IMR-90 (cell line): Measurements from ENCODE around the gene ENAM. TPM values are rescaled to one million over a fixed set of nuclear protein-coding genes. Genes with fewer than 3 reads are reported as not detected.

Experiments
- ATAC-seq: fragments of 200-7000 bp; cut with Tn5 transposase; 2 replicates; pipeline ENCODE4 v1.9.1; 2020; ENCODE audit warnings: low read depth, mild to moderate bottlenecking, moderate library complexity
- BruUV-seq: library from RNA; stranded (reverse); fragments of 400-500 nt; replicated peaks from 2 replicates; lab custom pipeline; 2021; lab: Mats Ljungman, UMichigan
- CTCF ChIA-PET: fragments of 300-600 bp; formaldehyde crosslinking; extraction: SDS; loops from one replicate; lab custom pipeline; 2021; ENCODE audit warnings: antibody characterized with exemption; lab: Yijun Ruan, JAX
- POLR2A ChIA-PET: fragments of 300-600 bp; sonication (Branson Sonifier 250); formaldehyde crosslinking; loops from one replicate; lab custom pipeline; 2022; ENCODE audit warnings: antibody characterized with exemption; ENCODE audit not compliant: unreplicated experiment; lab: Charles Lee
- DNase-seq: peaks from one replicate; pipeline ENCODE4 v3.0.0; 2013
- H2AFZ ChIP-seq: replicated peaks from 2 replicates; pipeline ENCODE3; 2013; ENCODE audit warnings: low read length, mild to moderate bottlenecking; ENCODE audit not compliant: poor library complexity
- H2AK5ac ChIP-seq: 2 replicates; pipeline ENCODE4 v1.6.1; 2013; ENCODE audit warnings: low read depth, low read length, inconsistent platforms
- H2AK9ac ChIP-seq: replicated peaks from 2 replicates; pipeline ENCODE3; 2013; ENCODE audit warnings: mild to moderate bottlenecking, low read depth, low read length, moderate library complexity; ENCODE audit not compliant: poor library complexity
- H2BK120ac ChIP-seq: 2 replicates; pipeline ENCODE4 v1.6.1; 2013; ENCODE audit warnings: low read depth, low read length, inconsistent platforms
- H2BK15ac ChIP-seq: 3 replicates; pipeline ENCODE4 v1.6.1; 2013; ENCODE audit warnings: low read depth, low read length, inconsistent platforms
- H2BK20ac ChIP-seq: 2 replicates; pipeline ENCODE4 v1.6.1; 2013; ENCODE audit warnings: low read depth, mild to moderate bottlenecking, inconsistent platforms, low read length, moderate library complexity
- H2BK5ac ChIP-seq: 2 replicates; pipeline ENCODE4 v1.6.1; 2013; ENCODE audit warnings: mild to moderate bottlenecking, low read depth, low read length, inconsistent platforms; ENCODE audit not compliant: poor library complexity, severe bottlenecking
- H3K14ac ChIP-seq: replicated peaks from 2 replicates; pipeline ENCODE4 v1.6.1; 2013; ENCODE audit warnings: low read depth, low read length, inconsistent platforms
- H3K18ac ChIP-seq: 2 replicates; pipeline ENCODE4 v1.6.1; 2013; ENCODE audit warnings: low read depth, low read length, control low read depth
- H3K23ac ChIP-seq: 2 replicates; pipeline ENCODE4 v1.6.1; 2013; ENCODE audit warnings: low read depth, low read length, inconsistent platforms
- H3K27ac ChIP-seq: 2 replicates; pipeline ENCODE4 v1.5.1; 2013; ENCODE audit warnings: mild to moderate bottlenecking, control low read depth, low read length; ENCODE audit not compliant: insufficient read depth
- H3K27me3 ChIP-seq: 2 replicates; pipeline ENCODE4 v1.6.1; 2013; ENCODE audit warnings: low read length; ENCODE audit not compliant: control insufficient read depth, insufficient read depth
- H3K36me3 ChIP-seq: 2 replicates; pipeline ENCODE4 v1.6.1; 2013; ENCODE audit warnings: low read length, mixed read lengths; ENCODE audit not compliant: control insufficient read depth, insufficient read depth
- H3K4ac ChIP-seq: 2 replicates; pipeline ENCODE4 v1.6.1; 2013; ENCODE audit warnings: low read depth, low read length, inconsistent platforms
- H3K4me1 ChIP-seq: 2 replicates; pipeline ENCODE4 v1.6.1; 2013; ENCODE audit warnings: low read length, mixed read lengths; ENCODE audit not compliant: control insufficient read depth, insufficient read depth
- H3K4me2 ChIP-seq: 2 replicates; pipeline ENCODE4 v1.6.1; 2013; ENCODE audit warnings: low read depth, mild to moderate bottlenecking, control low read depth, low read length, moderate library complexity
- H3K4me3 ChIP-seq: 2 replicates; pipeline ENCODE4 v1.5.1; 2013; ENCODE audit warnings: low read depth, mild to moderate bottlenecking, control low read depth, low read length, moderate library complexity; ENCODE audit not compliant: insufficient read depth
- H3K56ac ChIP-seq: 2 replicates; pipeline ENCODE4 v1.6.1; 2013; ENCODE audit warnings: low read length, inconsistent platforms; ENCODE audit not compliant: insufficient read depth; ENCODE audit errors: extremely low read depth
- H3K79me1 ChIP-seq, 2 experiments: 2 replicates each; pipeline ENCODE4 v1.6.1; 2013; ENCODE audit warnings: low read length in 2 of 2, inconsistent platforms in 1 of 2, low read depth in 1 of 2
- H3K9ac ChIP-seq: 2 replicates; pipeline ENCODE4 v1.6.1; 2013; ENCODE audit warnings: low read depth, low read length, control low read depth
- H3K9me1 ChIP-seq: 2 replicates; pipeline ENCODE4 v1.6.1; 2013; ENCODE audit warnings: low read length, inconsistent platforms; ENCODE audit not compliant: insufficient read depth
- H3K9me3 ChIP-seq: 2 replicates; pipeline ENCODE4 v1.6.1; 2013; ENCODE audit warnings: low read length; ENCODE audit not compliant: control insufficient read depth, insufficient read depth
- H4K20me1 ChIP-seq: 2 replicates; pipeline ENCODE4 v1.6.1; 2013; ENCODE audit warnings: low read length, inconsistent platforms; ENCODE audit not compliant: insufficient read depth
- H4K5ac ChIP-seq: 2 replicates; pipeline ENCODE4 v1.6.1; 2013; ENCODE audit warnings: mild to moderate bottlenecking, low read depth, low read length, control low read depth
- H4K8ac ChIP-seq, 2 experiments: 2 replicates each; pipeline ENCODE4 v1.6.1; 2013; ENCODE audit warnings: low read depth in 2 of 2, low read length in 2 of 2, control low read depth in 1 of 2, inconsistent platforms in 1 of 2
- H4K91ac ChIP-seq: 2 replicates; pipeline ENCODE4 v1.6.1; 2013; ENCODE audit warnings: low read depth, low read length, inconsistent platforms; ENCODE audit not compliant: insufficient read depth
- BHLHE40 ChIP-seq: fragments of 150-350 bp; IDR thresholded peaks from 2 replicates; pipeline ENCODE4 v1.6.1; 2016; ENCODE audit warnings: mild to moderate bottlenecking, low read depth, low read length
- CEBPB ChIP-seq: IDR thresholded peaks from 2 replicates; pipeline ENCODE4 v1.6.1; 2012; ENCODE audit warnings: low read depth, low read length, improper control_type of control experiment
- CHD1 ChIP-seq: IDR thresholded peaks from 2 replicates; pipeline ENCODE4 v1.6.1; 2012; ENCODE audit warnings: low read depth, low read length, improper control_type of control experiment
- CTCF ChIP-seq: conservative IDR thresholded peaks from 2 replicates; pipeline ENCODE4 v1.5.1; 2012; ENCODE audit warnings: mild to moderate bottlenecking, low read depth, low read length, improper control_type of control experiment
- ELK1 ChIP-seq: fragments of 150-350 bp; IDR thresholded peaks from 2 replicates; pipeline ENCODE4 v1.6.1; 2016; ENCODE audit warnings: low read depth, mild to moderate bottlenecking, low read length, moderate library complexity, borderline replicate concordance
- FOS ChIP-seq: fragments of 150-350 bp; IDR thresholded peaks from 2 replicates; pipeline ENCODE4 v1.6.1; 2016; ENCODE audit warnings: low read depth, low read length
- MAFK ChIP-seq: IDR thresholded peaks from 2 replicates; pipeline ENCODE4 v1.6.1; 2012; ENCODE audit warnings: low read depth, low read length, improper control_type of control experiment
- MAZ ChIP-seq: IDR thresholded peaks from 2 replicates; pipeline ENCODE4 v1.6.1; 2012; ENCODE audit warnings: low read depth, mild to moderate bottlenecking, low read length, improper control_type of control experiment, moderate library complexity, borderline replicate concordance
- MXI1 ChIP-seq: IDR thresholded peaks from 2 replicates; pipeline ENCODE4 v1.6.1; 2012; ENCODE audit warnings: low read depth, mild to moderate bottlenecking, low read length, moderate library complexity, borderline replicate concordance
- POLR2A ChIP-seq: IDR thresholded peaks from 2 replicates; pipeline ENCODE4 v1.6.1; 2012; ENCODE audit warnings: mild to moderate bottlenecking, low read depth, low read length
- RAD21 ChIP-seq: IDR thresholded peaks from 2 replicates; pipeline ENCODE4 v1.6.1; 2012; ENCODE audit warnings: low read length, improper control_type of control experiment
- RCOR1 ChIP-seq: IDR thresholded peaks from 2 replicates; pipeline ENCODE4 v1.6.1; 2012; ENCODE audit warnings: mild to moderate bottlenecking, low read length, improper control_type of control experiment; ENCODE audit not compliant: insufficient replicate concordance
- USF2 ChIP-seq: fragments of 150-350 bp; IDR thresholded peaks from 2 replicates; pipeline ENCODE4 v1.6.1; 2017; ENCODE audit warnings: mild to moderate bottlenecking, antibody characterized with exemption, low read length, low read depth
- WGBS, 2 experiments: methylation state at CpG; one replicate each; pipeline versions ENCODE4 v1.1.5 to v1.1.7; 2013; ENCODE audit warnings: missing lambda C conversion rate in 2 of 2; ENCODE audit not compliant: insufficient read length in 1 of 2; ENCODE audit errors: extremely low coverage in 2 of 2; 5-methylcytosine and 5-hydroxymethylcytosine counted together
- dilution Hi-C: fragments of 300-500 bp; cut with HindIII; formaldehyde crosslinking; loops from one replicate; pipeline ENCODE4 v1.14.3; 2018; ENCODE audit warnings: low sequenced_read_pairs; ENCODE audit not compliant: unreplicated experiment
- in situ Hi-C: fragments of 300-500 bp; cut with MboI; formaldehyde crosslinking; loops from 3 replicates; pipeline ENCODE4 v1.14.3; 2019; ENCODE audit warnings: low sequenced_read_pairs, inconsistent platforms, mixed read lengths
- intact Hi-C: fragments of 100-400 bp; cut with micrococcal nuclease; formaldehyde crosslinking; loops from 2 replicates; pipeline ENCODE4 v1.10.0; 2022
- polyA plus RNA-seq, 3 experiments: library from polyadenylated mRNA; depleted of rRNA; stranded (reverse); fragments of >200 nt; gene quantifications; 2 replicates each; pipeline ENCODE4 v1.2.3, GENCODE V29; 2012; ENCODE audit warnings: low replicate concordance in 1 of 3
- total RNA-seq: library from RNA; depleted of rRNA; stranded (reverse); fragments of >200 nt; gene quantifications from 2 replicates; pipeline ENCODE4 v1.2.3, GENCODE V29; 2012

ENAM gene
- total and polyA plus RNA-seq, 2 of the 4 experiments (the other 2 are of a cell fraction), result under 0.01 to 0.10 TPM

- ATAC-seq (no peak), DNase-seq (no peak)
- Histone ChIP-seq H2BK20ac (no peak overlapping the region), H3K4me2 (no peak overlapping the region), H3K23ac (no peak overlapping the region), H3K4me1 (no peaks in the 10 kb centered on the region), H2AFZ (no peak overlapping the region), H3K9me3 (no peaks in the 10 kb centered on the region), H4K20me1 (no peaks in the 10 kb centered on the region), H3K4ac (no peak overlapping the region), H2AK9ac (no peak overlapping the region), H3K56ac (no peak overlapping the region), H3K27me3 (no peaks in the 10 kb centered on the region), H3K9me1 (no peaks in the 10 kb centered on the region), H3K4me3 (no peak overlapping the region), H3K9ac (no peak overlapping the region), H2BK5ac (no peak overlapping the region), H4K5ac (no peak overlapping the region), H2BK15ac (no peak overlapping the region), H2BK120ac (no peak overlapping the region), H2AK5ac (no peak overlapping the region), H3K79me1 (no peaks in the 10 kb centered on the region), H3K14ac (0 out of 2 replicates have a peak overlapping the region, but pooled peaks have one; percentile 4), H3K27ac (no peak overlapping the region), H3K18ac (no peak overlapping the region), H3K36me3 (no peaks in the 10 kb centered on the region), H4K91ac (no peak overlapping the region), H4K8ac (no peak overlapping the region)
- in situ Hi-C loops, result no loop called here
- no peak for TF ChIP-seq MAFK
- TF ChIP-seq CEBPB, result no peak
- no peak for TF ChIP-seq POLR2A
- TF ChIP-seq USF2, result no peak
- TF ChIP-seq RAD21, result no peak
- TF ChIP-seq CHD1, result no peak
- TF ChIP-seq RCOR1, result no peak
- TF ChIP-seq CTCF, result no peak
- TF ChIP-seq MXI1, result no peak
- no peak for TF ChIP-seq ELK1
- no peak for TF ChIP-seq MAZ
- TF ChIP-seq FOS, result no peak
- TF ChIP-seq BHLHE40, result no peak
- BruUV-seq, result no TSS peak
- ChIA-PET CTCF (no interaction called here), POLR2A (no interaction called here)
- dilution Hi-C loops, result no loop called here
- intact Hi-C loops, result no loop called here
- 20% methylated on average over 1 of the region's 3 CpGs; no CpG with 5 or more reads in 1 of the 2 experiments for whole genome bisulfite sequencing, 2 experiments
Measured at GRCh38 chr4:70658418-70658817, 29.9 kb downstream of the ENAM start.
